ENCODE measurements around the gene AGBL5. TPM values are rescaled to one million over a fixed set of nuclear protein-coding genes. Genes with fewer than 3 reads are reported as not detected.

Gene AGBL5
- total RNA-seq, 1 experiment from 2014 or later = 55.4 TPM

DNA sequence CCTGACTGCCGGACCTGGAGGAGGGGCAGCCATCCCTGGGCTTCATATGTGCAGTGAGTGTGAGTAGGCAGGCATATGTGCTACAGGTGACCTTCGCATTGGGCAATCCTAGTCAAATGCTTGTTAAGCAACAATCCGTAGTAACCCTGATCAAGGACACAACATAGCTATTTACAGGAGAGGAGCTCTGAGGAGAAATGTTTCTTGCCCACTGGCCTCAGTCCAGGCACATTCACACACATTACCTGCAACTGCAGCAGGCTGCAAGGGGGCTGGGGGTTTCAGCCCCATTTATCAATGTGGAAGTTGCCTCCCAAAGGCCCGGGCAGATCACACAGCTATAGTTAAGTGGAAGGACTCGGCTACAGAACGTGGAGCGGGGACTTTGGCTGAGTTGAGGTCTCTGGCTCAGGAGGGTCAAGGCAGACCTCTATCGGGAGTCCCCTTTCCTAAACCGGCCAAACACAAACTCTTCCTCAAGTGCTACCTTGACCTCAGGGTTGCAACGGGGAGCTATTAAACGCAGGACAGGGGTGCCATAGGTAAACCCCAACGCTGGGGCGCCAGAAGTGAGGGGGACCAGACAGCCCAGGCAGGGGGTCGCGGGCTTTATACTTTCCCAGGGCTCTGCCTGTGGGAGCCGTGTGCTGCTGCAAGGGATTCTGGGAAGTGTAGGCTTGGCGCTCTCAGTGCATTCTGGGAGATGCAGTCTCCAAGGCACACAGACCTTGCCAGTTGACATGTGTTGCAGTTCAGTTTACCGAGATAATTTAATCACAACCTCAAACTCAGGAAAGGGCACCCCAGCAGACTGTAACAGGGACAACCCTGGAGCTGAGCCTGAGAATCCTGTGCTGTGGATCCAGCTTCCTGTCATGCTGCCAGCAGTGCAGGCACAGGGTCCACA is 44.5 kb downstream of the AGBL5 start:
- H3K56ac ChIP-seq (ENCODE audit: insufficient read length, low read depth, low read length) = no peak overlapping the region
- H3K4me1 ChIP-seq (ENCODE audit: insufficient read depth, low read length) = no peaks in the 10 kb centered on the region
- H3K4ac ChIP-seq (ENCODE audit: low read depth, low read length) = no peak overlapping the region
- no peaks in the 10 kb centered on the region for H3K79me2 ChIP-seq (ENCODE audit: insufficient read depth, low read length)
- H3T11ph ChIP-seq (ENCODE audit: low read length) = no peak overlapping the region
- peak; percentile 76 for DNase-seq
- no peak overlapping the region for H3K27ac ChIP-seq (ENCODE audit: insufficient read length, low read depth, low read length)
- H2BK5ac ChIP-seq (ENCODE audit: insufficient read length, low read length) = no peak overlapping the region
- H3K14ac ChIP-seq (ENCODE audit: insufficient read depth, low read length) = no peak overlapping the region
- peaks cover 3% of the 10 kb centered on the region for H4K20me1 ChIP-seq (ENCODE audit: control insufficient read depth, insufficient read depth, insufficient read length)
- Mint-ChIP-seq H3K36me3 (ENCODE audit: insufficient read depth in 1 of 3, low read depth in 3 of 3) (peaks cover 0 to 1% (median 0%) of the 10 kb centered on the region in 3 experiments; a peak in 3 of 7 replicates), H3K27ac (peak overlapping the region in 2 of 3 experiments; percentile 68 to 82; a peak in 4 of 7 replicates), H3K4me1 (peaks cover 8 to 10% of the 10 kb centered on the region in 2 experiments), H3K4me3 (peak overlapping the region; percentile 47 to 67), H3K27me3 (ENCODE audit: low read depth) (no peaks in the 10 kb centered on the region), H3K9me3 (no peaks in the 10 kb centered on the region; a peak in 1 of 5 replicates)
- H2BK12ac ChIP-seq (ENCODE audit: insufficient read length, low read depth, low read length) = no peak overlapping the region
- no peak overlapping the region for H3K9ac ChIP-seq (ENCODE audit: extremely low read depth, insufficient read length, low read length)
- TF ChIP-seq CTCF (conservative IDR thresholded peaks at IDR 0.05) = no peak
- no peaks in the 10 kb centered on the region for H3K27me3 ChIP-seq (ENCODE audit: insufficient read depth, low read length)
- no peak overlapping the region for H2AFZ ChIP-seq (ENCODE audit: low read length)
- H3K79me1 ChIP-seq (ENCODE audit: insufficient read depth, low read depth, low read length, poor library complexity, severe bottlenecking) = no peaks in the 10 kb centered on the region
- no peak overlapping the region for H2BK20ac ChIP-seq (ENCODE audit: low read depth, low read length, poor library complexity, severe bottlenecking)
- H3K23me2 ChIP-seq (ENCODE audit: insufficient read length, low read depth, low read length, poor library complexity, severe bottlenecking) = no peaks in the 10 kb centered on the region
- no peak overlapping the region for H4K8ac ChIP-seq (replicated peaks; ENCODE audit: insufficient read length, low read depth, low read length)
- no peaks in the 10 kb centered on the region for H3K9me3 ChIP-seq (ENCODE audit: control insufficient read depth, low read depth, low read length)
- no peak overlapping the region for H2BK15ac ChIP-seq (ENCODE audit: low read depth, low read length)
- peak overlapping the region; percentile 18 for H3K18ac ChIP-seq (ENCODE audit: insufficient read length, low read depth, low read length)
- no peak overlapping the region for H2BK120ac ChIP-seq (ENCODE audit: low read depth, low read length, poor library complexity, severe bottlenecking)
- no peak overlapping the region for H4K91ac ChIP-seq (ENCODE audit: insufficient read length, low read depth, low read length)
- WGBS (ENCODE audit: extremely low coverage, insufficient read length, low lambda C conversion rate) = no CpG with 5 or more reads among the region's 18 CpGs
- H4K5ac ChIP-seq (ENCODE audit: insufficient read length, low read depth, low read length) = no peak overlapping the region
- H3K23ac ChIP-seq (ENCODE audit: insufficient read length, low read depth, low read length) = no peak overlapping the region
- H3K4me2 ChIP-seq (ENCODE audit: insufficient read depth, insufficient read length, low read length) = peak overlapping the region; percentile 22
- no peak overlapping the region for H2AK5ac ChIP-seq (ENCODE audit: insufficient read length, low read length)
